ENCODE measurements around the gene ZBP1.

The ZBP1 gene

DNA sequence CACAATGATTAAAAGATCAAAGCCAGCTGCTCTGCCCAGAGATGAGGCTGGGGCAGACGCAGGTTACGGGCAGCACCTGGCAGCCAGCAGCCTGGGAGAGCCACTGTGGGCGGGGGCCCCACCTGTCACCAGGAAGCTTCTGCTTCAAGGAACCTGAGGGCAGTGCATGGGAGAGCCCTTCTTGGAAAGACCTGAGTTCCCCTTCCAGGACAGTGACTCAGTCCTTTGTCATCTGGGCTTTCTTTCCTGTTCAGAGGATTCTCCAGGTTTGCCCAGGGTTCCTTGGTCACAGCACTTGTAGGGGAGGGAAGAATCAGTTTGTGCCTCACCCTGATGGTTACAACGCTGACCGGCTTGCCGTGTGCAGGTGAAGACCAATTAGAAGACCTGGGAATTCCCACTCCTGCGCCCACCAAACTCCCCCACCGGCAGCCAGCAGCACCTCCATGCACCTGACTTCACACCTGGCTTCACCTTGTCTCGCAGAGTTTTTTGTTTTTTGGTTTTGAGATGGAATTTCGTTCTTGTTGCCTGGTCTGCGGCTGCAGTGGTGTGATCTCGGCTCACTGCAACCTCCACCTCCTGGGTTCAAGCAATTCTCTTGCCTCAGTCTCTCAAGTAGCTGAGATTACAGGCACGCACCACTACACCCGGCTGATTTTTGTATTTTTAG is 2.0 kb downstream of the ZBP1 start:
- no peak for DNase-seq (ENCODE audit: low read depth)

DNA sequence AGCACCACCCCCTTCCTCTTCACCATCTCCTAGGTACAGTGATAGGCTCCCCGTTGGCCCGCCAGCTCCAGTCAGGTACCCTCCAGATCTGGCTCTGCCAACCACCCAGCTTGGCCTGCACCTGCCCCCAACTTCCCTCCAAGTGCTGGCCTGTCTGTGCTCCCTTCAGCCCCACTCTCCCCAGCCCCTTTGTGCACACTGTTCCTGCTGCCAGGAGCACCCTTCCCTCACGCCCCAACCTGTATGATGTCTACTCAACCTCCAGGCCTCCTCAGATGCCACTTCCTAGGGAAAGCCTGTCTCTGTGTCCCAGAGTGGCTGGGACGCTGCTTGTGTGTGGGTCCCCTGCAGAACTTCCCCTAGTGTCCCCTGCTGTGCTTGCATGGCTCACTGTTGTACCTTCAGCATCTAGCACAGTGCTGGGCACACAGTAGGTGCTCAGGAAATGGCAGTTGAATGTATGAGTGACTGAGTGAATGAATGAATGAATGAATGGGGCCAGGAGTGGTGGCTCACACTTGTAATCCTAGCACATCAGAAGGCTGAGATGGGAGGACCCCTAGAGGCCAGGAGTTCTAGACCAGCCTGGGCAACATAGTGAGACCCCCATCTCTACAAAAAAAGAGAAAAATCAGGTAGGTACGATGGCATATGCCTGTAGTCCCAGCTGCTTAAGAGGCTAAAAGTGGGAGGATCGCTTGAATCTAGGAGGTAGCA is 3.0 kb downstream of the ZBP1 start:
- DNase-seq (ENCODE audit: low read depth) = no peak

DNA sequence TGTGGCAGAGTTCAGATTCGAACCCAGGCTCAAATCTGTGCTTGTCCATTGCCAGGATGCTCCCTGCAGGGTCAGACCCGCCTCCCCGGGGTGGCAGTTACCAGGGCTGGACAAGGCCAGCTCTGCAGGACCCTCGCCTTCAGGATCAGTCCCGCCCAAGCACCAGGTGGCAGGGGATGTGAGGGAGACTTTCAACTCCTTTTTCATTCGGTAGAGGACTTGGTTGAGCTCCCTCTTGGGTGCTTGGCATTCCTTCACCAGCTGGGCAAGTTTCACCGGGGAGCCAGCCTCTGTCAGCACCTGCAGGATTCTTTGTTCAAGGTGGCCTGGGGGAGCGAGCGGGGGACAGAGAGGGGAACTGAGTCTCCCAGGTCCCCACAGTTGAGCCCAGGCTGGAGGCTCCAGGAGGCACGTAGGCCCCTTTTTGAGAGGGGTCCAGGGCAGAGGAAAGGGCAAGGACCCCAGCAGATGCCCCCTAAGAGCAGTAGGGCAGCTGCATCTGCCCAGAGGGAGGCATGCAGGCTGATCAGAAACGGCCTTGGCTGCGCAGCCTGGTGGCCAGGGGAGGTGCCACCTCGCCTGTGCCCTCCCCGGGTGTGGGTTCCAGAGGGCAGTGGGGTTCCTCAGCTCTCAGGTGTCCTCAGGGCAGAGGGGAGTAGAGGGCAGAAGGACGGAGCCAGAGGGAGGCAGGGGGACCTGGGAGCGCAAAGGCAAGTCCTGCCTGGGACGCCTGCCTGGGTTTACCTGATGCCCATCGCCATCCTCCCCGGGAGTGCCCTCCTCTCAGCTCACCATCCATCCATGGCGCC is 3.9 kb downstream of the ZBP1 start:
- DNase-seq (ENCODE audit: low read depth) = no peak

DNA sequence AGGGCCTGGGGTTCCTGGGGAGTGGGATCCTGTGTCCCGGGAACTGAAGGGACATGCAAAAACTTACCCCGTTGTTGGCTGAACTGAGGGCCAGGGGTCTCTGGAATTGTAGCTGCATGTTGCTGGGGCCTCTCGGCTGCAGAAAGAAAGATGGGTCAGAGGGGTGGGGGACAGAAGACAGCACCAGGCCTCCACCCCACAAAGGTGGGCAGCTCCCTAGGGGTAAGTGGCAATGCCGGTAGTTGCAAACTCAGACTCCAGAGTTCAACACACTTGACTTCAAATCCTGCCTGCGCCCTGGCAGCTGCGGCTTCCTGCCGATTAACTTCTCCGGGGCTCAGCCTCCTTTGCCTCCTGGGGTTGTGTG is 4.8 kb downstream of the ZBP1 start:
- DNase-seq (ENCODE audit: low read depth) = no peak

DNA sequence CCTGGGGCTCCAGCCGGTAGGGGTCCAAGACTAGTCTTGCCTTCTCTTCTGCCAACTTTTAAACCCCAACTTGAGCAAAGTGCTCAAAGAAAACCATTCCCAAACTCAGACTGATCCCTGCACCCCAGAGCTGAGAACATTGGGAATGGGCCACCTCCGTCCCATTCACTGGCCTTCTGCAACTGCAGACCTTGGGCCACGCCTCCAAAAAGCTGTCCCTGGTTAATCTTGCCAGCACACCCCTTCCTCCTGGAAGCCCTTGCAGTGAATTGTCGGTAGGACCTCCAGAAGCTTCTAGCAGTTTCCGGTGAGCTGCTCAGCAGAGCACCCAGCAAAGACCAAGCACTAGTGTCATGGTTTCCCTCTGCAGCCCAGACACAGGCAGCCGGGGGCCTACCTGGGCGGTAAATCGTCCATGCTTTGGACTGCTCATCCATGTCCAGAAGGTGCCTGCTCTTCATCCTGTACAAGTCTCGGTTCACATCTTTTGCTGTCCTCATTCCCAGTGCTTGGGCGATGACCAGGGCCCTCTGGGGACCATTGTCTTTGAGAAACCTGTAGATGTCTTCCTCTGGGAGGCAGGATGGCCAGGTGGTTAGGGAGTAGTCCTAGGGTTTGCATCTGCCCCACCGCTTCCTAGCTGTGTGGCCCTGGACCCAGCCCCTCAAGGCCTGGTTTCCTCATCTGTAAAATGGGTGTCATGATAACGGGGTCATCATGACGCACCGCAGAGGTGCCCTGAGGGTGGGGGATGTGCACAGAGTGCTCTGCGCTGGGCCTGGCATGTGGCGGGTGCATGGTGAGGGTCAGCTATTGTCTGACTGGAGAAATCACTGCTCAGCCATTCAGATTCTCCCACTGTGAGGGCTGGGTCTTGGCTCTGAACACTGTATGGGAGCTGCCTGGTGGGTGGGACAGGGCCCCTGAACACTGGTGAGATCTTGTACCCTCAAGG is 5.5 kb downstream of the ZBP1 start:
- DNase-seq (ENCODE audit: low read depth) = no peak

DNA sequence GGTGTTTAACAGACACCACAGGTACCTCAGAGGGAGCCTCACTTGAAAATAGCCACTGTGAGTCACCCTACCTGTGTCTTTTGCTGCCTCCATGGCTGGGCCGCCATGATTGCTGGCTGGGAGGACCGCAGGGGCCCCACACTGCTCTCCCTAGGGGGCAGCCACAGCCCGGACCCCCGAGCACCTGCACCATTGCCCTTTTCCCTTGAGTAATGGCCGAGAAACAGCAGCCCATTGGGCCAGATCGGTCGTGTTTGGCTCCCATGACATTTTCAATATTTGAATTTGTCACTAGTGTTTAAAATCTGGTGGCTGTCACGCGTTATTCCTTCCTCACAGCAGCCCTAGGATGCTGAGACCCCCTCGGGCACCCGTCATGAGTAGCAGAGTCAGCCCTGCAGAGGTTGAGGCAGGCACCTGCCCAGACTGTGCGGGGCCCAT is 6.7 kb downstream of the ZBP1 start:
- no peak for DNase-seq (ENCODE audit: low read depth)

DNA sequence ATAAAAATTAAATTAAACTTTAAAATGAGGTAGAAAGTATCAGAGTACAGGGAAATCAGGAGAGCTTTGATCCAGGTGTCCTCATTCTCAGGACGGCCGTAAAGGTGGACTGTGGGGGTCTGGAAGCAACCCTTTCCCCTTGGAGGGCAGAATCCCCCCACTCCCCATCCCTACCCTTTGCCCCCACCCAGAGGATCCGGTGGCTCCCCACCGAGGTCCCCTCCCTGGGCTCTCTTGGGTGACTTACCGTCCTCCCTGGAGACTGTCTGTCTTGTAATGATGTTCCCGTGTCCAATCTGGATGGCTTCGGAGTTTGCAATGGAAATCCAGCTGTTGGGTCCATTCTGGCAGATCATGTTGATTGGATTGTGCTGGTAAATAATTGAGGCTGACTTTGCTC is 7.3 kb downstream of the ZBP1 start:
- no peak for DNase-seq (ENCODE audit: low read depth)

DNA sequence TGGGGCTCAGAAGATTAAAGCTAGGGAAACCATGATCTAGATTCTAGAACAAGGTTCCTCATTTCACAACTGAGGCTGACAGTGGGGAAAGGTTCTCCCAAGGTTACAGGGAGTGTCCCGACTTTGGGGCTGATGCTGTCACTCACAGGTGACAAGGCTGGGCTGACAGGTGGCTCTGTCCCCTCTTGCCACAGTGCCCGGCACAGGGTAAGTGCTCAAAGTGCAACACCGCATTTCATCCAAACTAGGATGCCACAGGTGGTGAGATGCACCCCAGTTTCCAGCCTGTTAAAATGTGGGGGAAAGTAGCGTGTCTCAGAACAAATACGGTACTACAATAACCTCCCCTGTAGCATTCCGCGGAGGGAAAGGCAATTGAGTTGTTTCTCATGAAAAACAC is 7.8 kb downstream of the ZBP1 start:
- no peak for DNase-seq (ENCODE audit: low read depth)

DNA sequence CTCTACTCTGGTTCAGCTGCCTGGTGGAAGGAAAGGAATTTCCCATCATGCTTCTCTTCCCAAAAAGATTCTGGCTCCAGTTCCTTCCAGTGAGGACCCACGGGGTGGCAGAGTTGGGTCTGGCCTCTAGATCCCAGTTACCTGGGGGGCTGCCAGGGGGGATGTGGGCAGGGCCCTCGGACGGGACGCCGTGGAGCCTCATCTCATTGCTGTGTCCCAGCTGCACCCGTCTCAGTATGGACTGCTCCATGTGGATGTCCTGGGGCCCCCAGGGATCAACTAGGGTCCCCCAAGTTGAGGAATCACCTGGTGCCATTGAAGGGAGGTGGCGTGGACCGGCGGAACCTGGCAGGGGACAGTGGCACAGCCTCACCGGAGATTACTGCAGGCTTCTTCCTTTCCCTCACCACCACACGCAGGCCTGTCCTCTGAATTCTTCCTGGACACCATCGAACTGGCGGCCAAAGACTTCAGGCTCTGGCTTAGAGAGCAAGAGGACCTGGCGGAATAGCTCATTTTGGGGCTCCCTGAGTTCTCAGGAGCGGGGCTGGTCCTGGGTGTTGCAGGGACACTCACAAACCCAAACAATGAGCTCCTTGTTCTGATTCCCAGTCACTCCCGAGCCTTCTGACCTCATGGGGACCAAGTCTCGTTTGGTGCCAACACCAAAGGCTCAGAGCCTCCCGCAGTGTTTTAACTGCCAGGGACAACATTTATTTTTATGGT is 8.5 kb downstream of the ZBP1 start:
- no peak for DNase-seq (ENCODE audit: low read depth)

DNA sequence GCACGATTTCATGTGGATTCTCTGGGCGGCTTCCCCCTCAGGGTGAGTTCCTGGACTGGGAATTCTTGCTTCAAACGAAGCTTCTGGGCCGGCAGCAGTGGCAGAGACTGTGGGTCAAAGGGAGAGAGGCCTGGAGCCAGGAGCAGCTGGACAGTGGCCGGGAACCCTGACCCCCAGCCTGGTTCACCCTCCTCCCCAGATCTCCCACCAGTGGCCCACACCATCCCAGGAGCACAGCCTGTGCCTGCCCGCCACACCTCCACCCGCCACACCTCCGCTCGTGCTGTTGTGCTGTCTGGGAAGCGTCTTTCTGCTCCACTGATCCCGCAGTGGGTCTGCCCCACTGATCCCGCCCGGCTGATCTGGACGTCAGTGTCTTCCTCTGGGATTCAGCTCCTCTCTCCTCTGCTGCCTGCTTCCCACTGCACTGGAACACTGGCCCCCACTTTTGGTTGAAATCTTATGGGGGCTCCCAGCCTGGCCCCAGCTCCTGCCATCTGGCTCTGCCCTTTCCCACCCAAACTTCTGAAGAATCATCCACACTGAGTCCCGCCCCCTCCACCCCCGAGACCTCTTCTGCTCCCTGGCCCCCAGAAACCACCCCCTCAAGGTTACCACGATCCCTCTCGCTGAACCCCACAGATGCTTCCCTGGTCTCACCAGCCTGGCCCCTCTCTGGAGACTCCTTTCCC is 9.8 kb downstream of the ZBP1 start:
- no peak for DNase-seq (ENCODE audit: low read depth)

DNA sequence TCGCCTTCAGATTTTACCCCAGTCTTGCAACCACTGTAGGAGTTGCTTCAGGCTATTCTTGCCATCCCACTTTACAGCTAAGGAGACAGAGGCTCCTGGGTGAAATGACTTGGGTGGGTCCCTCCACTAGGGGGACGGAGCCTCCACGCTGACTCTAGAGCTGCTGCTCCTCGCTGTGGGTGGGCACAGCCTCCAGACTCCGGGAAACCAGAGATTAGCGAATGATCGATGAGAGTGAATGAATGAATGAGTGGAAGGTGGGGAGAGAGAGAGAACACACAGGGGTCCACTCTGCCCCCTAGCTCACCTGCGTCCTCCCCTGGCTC is 10.4 kb downstream of the ZBP1 start:
- no peak for DNase-seq (ENCODE audit: low read depth)

DNA sequence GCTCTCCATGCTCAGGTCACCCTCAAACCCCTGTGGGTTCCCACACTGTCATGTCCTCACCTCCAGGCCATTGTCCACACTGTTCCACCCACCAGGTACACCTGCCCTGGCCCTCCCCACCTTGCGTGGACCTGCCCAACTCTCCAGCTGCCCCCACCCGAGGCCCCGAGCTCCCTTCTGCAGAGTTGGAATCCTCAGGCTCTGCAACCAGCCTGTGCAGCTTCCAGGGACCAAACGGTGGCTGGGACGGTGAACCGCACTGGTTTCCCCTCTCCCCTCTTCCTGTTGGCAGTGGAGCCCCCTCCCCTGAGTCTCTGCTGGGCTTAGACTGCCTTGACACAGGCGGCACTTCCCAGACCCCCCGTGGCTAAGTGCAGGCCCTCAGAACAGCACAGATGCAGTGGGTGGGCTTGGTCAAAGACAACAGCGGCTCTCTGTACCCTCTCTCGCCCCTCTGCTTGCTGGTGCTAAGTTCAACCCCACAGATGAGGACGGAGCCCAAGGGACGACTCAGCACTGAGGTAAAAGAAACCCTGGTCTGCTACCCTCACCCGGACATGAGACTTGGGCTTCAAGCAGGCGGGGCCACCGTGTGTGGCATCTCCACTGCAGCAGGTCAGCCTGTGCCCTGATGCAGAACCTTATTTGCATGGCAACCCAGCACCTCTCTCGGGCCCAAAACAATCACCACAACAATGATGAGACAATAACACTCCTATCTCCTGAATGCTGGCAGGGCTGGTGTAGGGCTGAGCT is 11.0 kb downstream of the ZBP1 start:
- no peak for DNase-seq (ENCODE audit: low read depth)

DNA sequence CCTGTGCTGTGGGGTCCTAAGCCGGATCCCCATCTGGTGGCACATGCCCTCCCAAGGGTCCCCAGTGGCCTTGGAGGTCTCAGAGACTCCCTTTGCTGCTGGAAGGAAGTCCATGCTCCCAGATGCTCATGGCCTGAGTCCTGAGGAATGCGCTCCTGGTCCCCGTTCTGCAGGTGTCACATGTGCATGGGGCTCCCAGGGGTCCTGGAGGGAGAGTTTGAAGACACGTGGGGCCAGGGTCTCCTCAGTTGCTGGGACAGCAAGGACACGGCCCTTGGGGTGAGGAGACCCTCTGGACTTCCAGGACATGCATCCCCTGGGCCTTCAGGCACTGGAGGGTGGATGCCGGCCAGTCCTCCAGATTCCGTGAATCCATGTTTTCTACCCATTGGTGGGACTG is 11.7 kb downstream of the ZBP1 start:
- no peak for DNase-seq (ENCODE audit: low read depth)

DNA sequence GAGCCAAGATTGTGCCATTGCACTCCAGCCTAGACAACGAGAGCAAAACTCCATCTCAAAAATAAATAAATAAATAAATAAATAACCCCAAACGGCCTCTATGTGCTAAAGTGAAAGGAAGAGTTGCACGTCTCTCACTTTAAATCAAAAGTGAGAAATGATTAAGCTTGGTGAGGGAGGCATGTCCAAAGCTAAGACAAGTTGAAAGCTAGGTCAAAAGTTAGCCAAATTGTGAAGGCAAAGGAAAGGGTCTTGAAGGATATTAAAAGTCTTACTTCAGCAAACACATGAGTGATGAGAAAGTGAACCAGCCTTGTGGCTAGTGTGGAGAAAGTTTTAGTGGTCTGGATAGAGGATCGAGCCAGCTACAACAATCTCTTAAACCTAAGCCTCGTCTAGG is 14.3 kb downstream of the ZBP1 start:
- no peak for DNase-seq (ENCODE audit: low read depth)

DNA sequence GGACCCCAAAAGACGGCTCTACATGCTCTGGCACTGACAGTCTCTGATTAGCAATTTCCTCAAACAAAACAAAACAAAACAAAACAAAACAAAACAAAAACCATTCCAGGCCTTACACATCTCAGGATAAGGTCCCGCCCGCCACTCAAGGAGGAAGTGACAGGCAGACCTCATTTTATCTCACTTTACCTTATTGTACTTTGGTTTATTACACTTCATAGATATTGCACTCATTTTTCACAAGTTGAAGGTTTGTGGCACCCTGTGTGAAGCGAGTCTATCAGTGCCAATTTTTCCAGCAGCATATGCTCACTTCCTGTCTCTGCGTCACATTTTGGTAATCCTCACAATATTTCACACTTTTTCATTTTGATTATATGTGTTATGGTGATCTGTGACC is 15.2 kb downstream of the ZBP1 start:
- DNase-seq (ENCODE audit: low read depth) = no peak

DNA sequence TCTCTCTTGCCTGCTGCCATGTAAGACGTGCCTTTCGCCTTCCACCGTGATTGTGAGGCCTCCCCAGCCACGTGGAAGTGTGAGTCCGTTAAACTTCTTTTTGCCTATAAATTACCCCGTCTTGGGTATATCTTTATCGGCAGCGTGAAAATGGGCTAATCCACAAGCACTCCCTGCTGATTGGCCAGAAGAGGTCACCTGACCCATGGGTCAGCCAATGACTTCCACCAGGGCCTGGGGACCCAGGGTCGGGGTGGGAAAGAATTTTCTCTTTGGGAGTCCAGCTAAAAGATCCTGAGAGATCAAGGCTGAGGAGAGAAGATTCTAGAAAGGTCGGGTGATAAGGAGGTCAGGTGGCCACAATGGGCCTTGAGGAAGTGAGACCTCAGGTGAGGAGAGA is 17.1 kb downstream of the ZBP1 start:
- no peak for DNase-seq (ENCODE audit: low read depth)

DNA sequence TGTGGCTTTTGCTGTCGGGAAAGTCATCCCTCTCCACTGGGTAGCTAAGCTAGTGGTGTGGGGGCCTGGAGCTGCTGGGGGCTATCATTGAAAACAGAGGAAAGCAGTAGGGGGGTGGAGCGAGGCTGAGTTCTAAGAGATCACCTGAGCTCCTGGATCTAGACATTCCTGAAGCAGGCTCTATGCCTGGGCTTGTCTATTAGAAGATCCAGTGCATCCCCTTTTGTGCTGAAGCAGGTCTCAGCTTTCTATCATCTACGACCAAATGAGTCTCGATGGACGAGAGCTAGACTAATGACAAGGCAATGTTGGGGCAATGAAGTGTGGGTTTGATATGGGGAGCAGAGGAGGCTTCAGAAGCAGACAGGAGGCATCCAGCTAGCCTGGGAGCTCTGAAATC is 18.5 kb downstream of the ZBP1 start:
- no peak for DNase-seq (ENCODE audit: low read depth)

DNA sequence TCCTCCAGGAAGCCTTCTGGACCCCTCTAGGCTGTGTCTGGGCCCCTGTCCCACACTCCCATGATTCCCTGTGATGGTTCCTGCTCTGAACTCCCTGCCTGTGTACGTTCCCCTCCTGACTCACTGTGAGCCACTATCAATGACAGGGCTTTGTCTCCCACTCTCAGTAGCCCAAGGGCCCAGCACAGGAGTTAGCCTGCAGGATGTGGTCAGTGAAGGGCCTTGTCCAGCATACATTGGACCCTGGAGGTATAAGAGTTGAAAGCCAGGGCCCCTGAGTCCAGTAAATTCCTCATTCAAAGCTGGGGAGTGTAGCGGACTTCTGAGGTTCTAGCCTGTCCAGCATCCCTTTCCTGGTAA is 19.0 kb downstream of the ZBP1 start:
- DNase-seq (ENCODE audit: low read depth) = no peak

DNA sequence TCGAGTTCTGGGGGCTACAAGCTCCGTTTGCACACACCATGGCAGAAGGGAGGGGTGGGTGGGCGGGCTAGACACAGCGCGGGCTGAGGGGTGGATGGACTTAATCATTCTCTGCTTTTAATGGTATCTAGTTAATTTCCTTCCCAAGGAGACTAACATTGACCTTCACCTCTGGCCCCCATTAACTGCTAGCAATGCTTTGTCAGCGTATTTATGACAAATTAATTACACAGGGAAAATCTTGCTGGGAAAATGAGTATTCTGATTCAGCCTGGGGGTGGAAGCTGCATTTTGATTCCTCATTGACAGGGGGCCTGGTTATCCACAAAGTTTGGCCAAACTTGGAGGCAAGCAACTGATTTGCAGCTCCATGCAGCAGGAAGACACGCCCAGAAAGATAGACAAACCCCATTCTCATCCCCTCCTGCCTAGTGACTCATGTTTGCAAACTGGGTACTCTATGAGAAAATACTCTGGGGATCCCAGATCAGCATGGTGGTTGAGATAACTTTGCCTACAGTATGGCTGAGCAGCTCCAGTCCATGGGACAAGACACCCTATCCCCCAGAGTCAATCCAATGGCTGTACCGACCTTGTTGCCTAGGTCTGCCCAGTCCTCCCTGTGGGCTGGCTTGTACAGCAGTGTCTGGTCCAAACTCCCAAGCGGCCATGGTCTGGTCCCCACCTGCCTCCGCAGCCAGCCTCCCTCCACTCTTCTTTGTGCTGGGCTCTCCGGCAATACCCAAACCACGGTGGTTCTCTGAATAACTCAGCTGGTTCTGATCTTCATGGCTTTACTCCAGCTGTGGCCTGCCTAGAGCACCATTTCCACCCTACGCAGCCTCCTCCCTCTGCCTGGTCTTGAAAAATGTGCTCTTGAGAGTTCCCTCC is 19.7 kb downstream of the ZBP1 start:
- no peak for DNase-seq (ENCODE audit: low read depth)

Measured in activated T-cell treated with anti-CD3 and anti-CD28 coated beads for 24 hours (primary cell).